IPS DF 4.7 (cell line): ENCODE measurements around the gene CD46.

ENCODE experiments used
- DNase-seq: peaks from one replicate; pipeline ENCODE4 v3.0.0-alpha.2; 2013; ENCODE audit warnings: low spot score; ENCODE audit errors: extremely low read depth

CD46 gene

DNA sequence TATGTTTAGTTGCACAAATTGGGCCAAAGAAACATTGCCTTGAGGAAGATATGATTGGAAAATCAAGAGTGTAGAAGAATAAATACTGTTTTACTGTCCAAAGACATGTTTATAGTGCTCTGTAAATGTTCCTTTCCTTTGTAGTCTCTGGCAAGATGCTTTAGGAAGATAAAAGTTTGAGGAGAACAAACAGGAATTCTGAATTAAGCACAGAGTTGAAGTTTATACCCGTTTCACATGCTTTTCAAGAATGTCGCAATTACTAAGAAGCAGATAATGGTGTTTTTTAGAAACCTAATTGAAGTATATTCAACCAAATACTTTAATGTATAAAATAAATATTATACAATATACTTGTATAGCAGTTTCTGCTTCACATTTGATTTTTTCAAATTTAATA is 43.0 kb downstream of the CD46 start:
- no peak for DNase-seq

GRCh38 chr1:207797229-207797973 is 45.5 kb downstream of the CD46 start:
- peak; percentile 41 for DNase-seq

DNA sequence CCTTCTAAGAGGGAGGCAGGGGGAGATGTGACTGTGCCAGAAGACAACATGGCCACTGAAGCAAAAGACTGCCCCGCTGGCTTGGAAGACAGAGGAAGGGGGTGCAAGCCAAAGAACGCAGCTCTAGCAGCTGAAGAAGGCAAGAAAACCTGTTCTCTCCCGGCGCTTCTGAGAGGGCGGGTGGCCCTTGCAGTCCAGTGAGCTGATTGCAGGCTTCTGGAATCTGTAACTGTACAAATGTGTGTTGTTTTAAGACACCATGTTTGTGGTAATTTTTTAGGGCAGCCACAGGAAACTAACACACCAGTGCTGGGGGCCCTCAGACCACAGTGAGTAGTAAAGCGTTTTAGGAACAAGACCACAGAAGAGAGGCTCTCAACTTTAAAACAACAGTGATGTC is 47.0 kb downstream of the CD46 start:
- DNase-seq, result no peak

- DNase-seq, result no peak
Measured at GRCh38 chr1:207799989-207800648, 48.3 kb downstream of the CD46 start.

DNA sequence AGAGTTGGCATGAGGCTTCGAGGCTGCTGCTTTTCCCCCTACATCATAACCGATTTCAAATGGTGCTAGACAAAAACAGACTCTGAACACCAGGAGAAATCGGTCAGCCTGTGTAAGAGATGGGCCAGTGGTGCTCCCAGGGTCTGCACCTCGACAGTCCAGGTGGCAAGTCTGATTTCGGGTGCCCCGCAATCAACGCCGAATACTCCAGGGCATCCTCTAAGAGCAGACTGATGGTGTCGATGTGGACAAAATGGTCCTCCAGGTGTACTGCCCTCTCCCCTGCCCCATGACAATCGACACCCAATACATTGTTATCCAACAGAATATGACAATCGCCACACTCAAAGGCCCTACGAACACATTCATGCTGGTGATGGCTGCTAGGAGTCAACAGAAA is 50.0 kb downstream of the CD46 start:
- DNase-seq, result no peak

- no peak for DNase-seq
Measured at GRCh38 chr1:207803678-207804077, 51.8 kb downstream of the CD46 start.

GRCh38 chr1:207804721-207805468 is 53.0 kb downstream of the CD46 start:
- DNase-seq, result no peak

- DNase-seq, result no peak
Measured at GRCh38 chr1:207805841-207806421, 54.1 kb downstream of the CD46 start.

GRCh38 chr1:207806531-207807325 is 54.9 kb downstream of the CD46 start:
- DNase-seq, result no peak

DNA sequence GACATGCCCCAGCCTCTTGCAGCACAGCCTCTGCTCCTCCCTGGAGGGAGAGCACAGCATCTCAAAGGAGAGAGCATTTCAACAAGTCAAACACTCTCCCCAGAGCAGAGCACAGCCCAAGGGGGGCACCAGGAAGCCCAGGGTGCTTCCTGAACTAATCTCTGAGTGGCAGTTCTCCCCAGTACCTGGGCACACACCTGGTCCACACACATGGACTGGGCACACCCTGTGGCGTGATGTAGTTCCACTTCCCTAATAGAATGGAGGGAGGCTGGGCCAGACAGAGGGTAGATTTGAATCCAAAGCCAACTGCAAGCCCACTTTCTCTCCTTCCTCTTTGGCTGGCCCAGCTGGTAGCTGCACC is 55.5 kb downstream of the CD46 start:
- no peak for DNase-seq

DNA sequence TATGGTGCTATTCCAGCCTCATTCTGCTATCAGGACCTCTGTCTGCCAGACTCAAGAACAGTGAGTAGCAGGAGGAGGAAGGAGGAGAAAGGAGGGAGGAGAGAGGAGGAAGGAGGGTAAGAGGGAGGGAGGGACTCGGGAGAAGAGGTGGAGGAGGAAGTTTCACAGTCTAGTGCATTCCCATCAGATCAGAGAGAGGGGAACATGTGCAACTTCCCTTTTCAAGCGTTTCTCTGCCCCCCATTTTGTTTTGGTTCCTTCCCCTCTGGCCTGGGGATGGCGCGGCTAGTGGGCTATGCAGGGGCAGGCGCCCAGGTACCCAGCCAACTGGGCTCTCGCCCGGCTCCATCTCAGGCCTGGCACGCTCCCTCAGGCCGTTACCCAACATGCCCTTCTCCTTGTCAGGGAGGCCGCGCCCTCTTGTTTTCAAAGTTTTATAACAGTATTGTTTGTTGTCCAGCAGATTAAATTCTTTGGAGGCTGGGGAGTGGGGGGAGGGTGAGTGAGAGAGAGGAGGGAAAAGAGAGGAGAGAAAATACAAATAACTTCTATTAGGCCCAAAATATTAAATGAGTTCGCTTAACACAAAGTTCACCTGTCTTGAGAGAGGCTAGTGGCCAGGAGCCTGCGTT is 56.0 kb downstream of the CD46 start:
- DNase-seq, result no peak

DNA sequence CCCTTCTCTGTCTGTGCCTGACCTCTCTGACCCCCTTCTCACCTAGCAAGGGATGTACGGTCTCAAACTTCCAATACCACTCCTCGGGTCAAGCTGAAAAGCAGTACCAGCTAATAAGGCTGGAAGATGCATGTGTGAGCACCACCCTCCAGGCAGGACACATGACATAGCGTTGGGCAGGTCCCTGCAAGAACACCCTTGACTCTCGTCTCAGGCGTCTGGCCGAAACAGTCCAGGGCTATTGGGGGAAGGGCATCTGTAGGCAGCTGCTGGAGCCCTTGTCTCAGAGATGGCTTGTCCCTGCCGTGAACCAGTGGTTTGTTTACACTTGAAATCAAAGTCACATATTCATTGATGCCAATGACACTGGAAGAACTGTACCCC is 56.5 kb downstream of the CD46 start:
- DNase-seq, result no peak

- DNase-seq, result no peak
Measured at GRCh38 chr1:207808911-207809555, 57.2 kb downstream of the CD46 start.

- DNase-seq, result no peak
Measured at GRCh38 chr1:207810173-207810572, 58.3 kb downstream of the CD46 start.

- no peak for DNase-seq
Measured at GRCh38 chr1:207810606-207811295, 58.9 kb downstream of the CD46 start.

- DNase-seq, result no peak
Measured at GRCh38 chr1:207811319-207811718, 59.5 kb downstream of the CD46 start.

DNA sequence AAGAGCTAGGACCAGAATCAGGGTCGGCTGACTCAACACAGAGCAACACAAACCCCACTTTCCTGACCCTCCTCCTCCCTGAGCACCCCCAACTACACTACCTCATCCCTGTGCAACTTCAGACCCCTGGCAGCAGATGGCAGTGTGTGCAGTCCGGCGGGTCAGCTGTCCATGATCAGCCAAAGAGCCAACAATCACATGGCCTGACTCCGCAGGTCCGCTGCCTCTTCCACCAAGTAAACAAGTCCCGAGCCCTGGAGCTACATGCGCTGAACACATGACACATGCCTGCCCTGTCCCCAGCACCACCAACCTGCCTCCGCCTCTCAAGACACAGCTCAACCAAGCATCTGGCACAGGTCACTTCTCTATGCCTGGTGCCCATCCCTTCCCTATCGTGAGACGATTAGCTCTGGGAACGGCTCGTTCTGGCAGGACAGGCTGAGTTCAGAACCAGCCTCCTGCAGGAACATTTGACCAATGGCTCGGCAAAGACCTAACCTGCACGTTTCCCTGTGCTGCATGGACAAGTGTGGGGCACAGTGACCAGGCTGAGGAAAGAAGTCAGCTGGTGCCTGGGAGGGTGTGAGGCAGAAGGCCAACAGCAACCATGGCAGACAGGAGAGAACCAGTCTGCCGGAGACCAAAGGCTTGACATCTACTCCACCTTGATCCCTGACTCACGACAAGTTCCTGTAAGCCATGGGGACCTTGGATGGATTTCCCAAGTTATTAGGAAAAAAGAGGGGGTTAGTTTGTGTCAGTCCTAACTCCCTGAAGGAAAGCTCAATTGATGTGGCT is 60.3 kb downstream of the CD46 start:
- no peak for DNase-seq

DNA sequence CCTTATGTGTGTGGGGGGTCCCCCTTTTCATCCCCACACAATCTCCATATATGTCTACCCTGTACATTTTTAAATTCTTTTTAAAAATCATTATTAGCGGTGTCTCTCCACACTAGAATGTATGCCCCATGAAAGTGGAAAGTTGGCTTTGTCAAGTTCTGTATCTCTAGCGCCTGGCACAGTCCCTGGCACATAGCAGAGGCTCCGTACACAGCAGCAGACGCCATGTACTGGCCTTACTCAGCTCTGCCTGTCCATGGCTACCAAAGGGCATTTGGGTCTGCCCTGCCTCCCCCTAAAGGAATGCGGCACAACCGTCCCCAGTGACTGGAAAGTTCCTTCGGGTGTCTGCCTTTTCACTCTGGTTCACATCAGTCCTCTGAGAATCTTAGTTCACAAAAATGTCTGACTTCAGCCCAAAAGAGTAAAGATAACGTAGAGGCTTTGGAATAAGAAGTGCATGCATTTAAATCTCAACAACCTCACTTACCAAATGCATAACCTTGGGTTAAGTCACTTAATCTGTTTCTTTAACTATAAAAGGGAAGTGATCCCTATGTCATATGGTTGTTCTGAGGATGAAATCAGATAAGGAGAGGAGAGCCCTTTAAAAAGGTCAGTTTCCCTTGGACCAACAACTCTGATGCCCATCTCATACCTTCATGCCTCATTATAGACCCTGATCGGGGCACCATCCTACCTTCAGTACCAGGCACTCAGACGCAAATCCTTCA is 61.1 kb downstream of the CD46 start:
- DNase-seq, result no peak
